Activated CD4-positive, alpha-beta T cell treated with anti-CD3 and anti-CD28 coated beads, Interleukin-2, Interleukin-6, amounts not matched to agents 100 ng/mL and 50 ng/mL, durations not matched to agents 16 hours and 8 hours (primary cell): ENCODE data around the gene ASPSCR1.
"Not testable (repeated sequence)": the region's sequence is repeated elsewhere in the genome, so short reads cannot be mapped to it uniquely, and the experiment has no call there.

Experiments used
- DNase-seq: peaks from one replicate; pipeline ENCODE4 v3.0.0-alpha.2; 2020

ASPSCR1 gene

GRCh38 chr17:81942167-81942553 is 35.3 kb upstream of the ASPSCR1 start:
- DNase-seq = no peak

- DNase-seq = no peak
Measured at GRCh38 chr17:81944858-81945257, 32.6 kb upstream of the ASPSCR1 start.

GRCh38 chr17:81947189-81947588 is 30.2 kb upstream of the ASPSCR1 start, which contains the start of gene MYADML2:
Gene MYADML2 (minus strand): TSS chr17:81947233. CDS start chr17:81941741, 5,492 bp downstream.
- no peak for DNase-seq

GRCh38 chr17:81948635-81949378 is 28.6 kb upstream of the ASPSCR1 start:
- no peak for DNase-seq

GRCh38 chr17:81950501-81950900 is 26.9 kb upstream of the ASPSCR1 start:
- no peak for DNase-seq

GRCh38 chr17:81951785-81952684 is 25.4 kb upstream of the ASPSCR1 start:
- DNase-seq = no peak

- DNase-seq = no peak
Measured at GRCh38 chr17:81952792-81953228, 24.6 kb upstream of the ASPSCR1 start.

GRCh38 chr17:81953443-81953842 is 24.0 kb upstream of the ASPSCR1 start:
- not testable (repeated sequence) for DNase-seq

GRCh38 chr17:81954131-81955057 is 23.0 kb upstream of the ASPSCR1 start:
- no peak for DNase-seq

GRCh38 chr17:81955058-81955681 is 22.3 kb upstream of the ASPSCR1 start:
- no peak for DNase-seq

- DNase-seq = no peak
Measured at GRCh38 chr17:81955756-81956544, 21.5 kb upstream of the ASPSCR1 start.

GRCh38 chr17:81956607-81957589 is 20.5 kb upstream of the ASPSCR1 start:
- no peak for DNase-seq

GRCh38 chr17:81957691-81958432 is 19.6 kb upstream of the ASPSCR1 start:
- no peak for DNase-seq

- DNase-seq = no peak
Measured at GRCh38 chr17:81958633-81959342, 18.6 kb upstream of the ASPSCR1 start.

- peak; percentile 75 for DNase-seq
Measured at GRCh38 chr17:81959362-81960129, 17.9 kb upstream of the ASPSCR1 start.

GRCh38 chr17:81960130-81960958 is 17.1 kb upstream of the ASPSCR1 start:
- no peak for DNase-seq

GRCh38 chr17:81961087-81961511 is 16.3 kb upstream of the ASPSCR1 start, which contains the start of gene NOTUM:
Gene NOTUM (minus strand): TSS chr17:81961187. CDS start chr17:81960909, 278 bp downstream.
- DNase-seq = no peak
